GM18511 (cell line): ENCODE data around the gene GLDN.
"Not testable (repeated sequence)": the region's sequence is repeated elsewhere in the genome, so short reads cannot be mapped to it uniquely, and the experiment has no call there.

Experiments used
- ATAC-seq: cut with Tn5 transposase; IDR thresholded peaks from one replicate; pipeline ENCODE4 v1.9.1; 2021; ENCODE audit warnings: mild to moderate bottlenecking, moderate library complexity; ENCODE audit not compliant: unreplicated experiment

Gene GLDN

DNA sequence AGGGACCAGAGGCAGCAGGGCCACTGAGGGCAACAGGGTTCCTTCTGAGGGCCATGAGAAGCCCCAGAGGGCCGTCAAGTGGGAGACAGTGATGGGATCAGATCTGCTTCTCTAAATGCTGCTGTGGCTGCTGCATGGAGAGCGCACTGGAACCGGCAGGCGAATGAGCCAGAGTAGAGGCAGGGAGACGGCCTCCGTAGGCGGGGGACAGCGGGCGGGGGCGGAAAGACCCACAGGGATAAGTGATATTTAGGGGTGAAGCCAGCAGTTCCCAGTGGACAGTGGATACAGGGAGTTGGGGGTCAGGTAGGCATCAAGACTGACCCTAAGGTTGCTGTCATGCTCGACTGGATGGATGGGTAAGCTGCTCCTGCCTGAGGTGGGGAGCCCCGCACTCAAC lies 45.0 kb downstream of the GLDN start:
- no peak for ATAC-seq

DNA sequence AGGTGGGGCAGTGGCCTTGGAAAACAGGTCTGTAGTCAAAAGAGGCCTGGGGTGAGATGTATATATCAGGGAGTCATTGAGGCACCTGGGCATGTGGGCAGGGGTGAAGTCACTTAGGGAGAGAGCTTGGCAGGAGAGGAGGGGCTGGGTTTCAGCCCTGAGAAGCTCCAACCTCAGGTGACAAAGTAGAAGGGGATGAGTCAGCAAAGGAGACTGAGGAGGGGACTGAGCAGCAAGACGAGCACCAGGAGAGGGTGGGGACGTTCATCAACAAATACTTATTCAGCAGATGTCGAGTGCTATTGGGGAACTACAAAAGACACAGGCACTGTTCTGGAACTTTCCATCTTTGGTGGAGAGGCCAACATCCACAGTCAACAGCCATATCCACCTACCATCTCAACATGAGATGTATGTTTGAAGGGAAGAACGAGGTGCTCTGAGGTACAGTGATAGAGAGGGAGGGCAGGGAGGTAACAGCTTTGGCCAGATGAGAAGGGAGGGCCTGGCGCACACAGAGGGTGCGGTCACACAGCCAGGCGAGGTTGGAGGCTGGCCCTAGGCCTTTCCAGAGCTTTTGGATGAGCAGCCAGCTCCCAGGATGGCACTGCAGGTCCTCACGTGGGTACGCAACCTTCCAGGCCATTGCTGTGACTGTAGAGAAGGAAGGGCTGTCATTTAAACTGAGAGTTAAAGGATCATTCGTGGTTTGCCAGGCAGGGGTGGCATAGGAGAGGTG lies 45.7 kb downstream of the GLDN start:
- no peak for ATAC-seq

DNA sequence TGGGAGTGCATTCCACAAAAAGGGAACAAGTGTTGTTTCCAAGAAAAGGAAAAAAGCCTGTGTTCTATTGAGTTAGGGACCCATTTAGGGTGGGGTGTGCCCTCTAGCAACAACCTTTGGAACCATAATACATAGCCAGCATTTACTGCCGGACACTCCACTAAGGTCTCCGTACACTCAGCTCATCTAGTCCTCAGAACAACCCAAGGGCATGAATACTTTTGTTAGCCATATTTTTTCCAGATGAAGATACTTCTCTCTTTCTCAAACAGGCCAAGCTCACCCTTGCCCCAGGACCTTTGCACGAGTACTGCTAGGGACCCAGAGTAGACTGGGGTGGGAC lies 46.2 kb downstream of the GLDN start:
- no peak for ATAC-seq

DNA sequence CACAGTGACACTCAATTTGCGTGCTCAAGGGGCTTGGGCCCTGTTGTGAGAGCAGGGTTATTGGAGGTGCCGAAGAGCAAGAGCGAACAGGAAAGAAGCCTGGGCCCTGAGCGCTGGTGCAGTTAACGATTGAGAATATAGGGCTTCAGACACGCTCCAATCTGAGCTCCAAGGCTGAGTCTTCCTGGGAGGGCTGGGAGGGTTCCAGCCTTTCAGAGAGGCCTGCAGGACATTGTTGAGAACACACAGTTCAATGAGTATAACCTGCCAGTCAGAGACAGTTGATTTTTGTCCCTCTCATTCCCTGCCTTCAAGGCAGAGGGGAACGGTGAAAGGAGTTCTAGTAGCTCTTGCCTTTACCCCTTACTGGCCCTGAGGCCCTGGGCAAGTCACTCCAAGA lies 47.3 kb downstream of the GLDN start:
- ATAC-seq: no peak

DNA sequence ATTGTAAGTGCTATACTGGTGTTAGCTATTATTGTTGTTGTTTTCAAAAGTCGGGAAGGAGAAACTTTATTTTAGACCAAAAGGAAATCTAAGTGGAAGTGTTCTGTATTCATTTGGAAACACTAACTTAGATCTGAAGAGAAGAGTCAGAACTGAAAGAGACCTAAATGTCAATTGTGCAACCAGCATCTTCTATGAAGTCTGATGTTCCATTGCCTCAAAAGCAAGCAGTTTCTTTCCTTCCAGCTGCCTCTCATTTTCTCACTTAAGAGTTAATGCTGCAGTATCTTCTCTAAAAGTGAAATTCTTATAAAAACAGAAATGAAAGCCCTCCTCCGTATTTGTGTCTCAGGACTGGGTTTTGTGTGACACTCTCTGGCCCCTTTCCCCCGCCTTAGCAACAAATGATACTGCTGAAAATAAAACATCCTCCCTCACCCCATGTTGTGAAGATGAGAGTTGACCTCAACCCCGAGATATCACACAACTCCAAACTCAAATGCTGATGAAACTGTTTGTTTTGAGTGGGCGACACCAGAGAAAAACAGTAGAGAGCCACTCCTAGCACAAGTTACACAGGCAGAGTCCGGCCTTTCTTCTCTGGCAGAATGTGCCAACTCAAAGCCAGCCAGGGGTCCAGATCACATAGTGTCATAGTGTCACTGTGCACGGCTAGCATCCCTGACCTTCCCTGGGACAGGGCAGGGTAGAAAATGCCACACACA lies 48.9 kb downstream of the GLDN start:
- ATAC-seq: no peak

DNA sequence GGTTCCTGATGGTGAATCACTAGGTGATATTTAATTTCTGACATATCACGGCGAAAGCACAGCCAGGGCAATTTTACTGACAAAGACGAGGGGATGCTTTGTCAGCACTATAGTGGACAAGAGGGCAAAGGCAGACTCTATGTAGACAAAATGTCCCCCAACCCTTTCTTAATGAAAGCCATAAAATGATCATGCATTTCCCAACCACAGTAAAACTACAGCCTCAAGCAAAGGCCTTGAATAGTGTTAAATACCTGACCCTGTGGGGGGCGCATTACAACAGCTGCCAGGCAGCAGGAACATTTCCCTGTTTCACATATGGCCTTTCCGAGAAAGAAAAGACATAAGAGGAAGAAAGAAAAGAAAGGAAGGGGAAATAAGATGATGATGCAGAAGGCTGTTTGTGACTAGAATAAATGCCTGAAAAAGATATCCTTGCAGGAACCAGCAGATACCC lies 49.5 kb downstream of the GLDN start:
- ATAC-seq: no peak

DNA sequence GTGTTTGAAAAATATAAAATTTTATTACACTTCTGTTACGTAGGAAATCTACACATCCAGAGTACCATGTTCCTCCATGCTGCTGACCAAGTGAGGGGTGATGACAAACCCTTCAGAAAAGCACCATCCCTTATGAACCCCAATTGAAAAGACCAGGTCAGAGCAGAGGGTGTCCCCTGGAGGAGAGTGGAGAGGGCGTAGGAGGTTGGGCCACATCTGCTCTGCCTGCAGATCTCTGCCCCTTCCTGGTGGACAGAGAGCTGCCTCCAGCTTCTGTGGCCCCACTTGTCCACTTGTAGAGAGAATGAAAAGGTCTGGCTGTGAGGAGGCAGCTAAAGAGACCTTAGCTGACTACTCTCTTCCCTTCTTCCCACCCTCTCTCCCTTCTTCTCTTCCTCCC lies 55.5 kb downstream of the GLDN start:
- ATAC-seq: no peak

DNA sequence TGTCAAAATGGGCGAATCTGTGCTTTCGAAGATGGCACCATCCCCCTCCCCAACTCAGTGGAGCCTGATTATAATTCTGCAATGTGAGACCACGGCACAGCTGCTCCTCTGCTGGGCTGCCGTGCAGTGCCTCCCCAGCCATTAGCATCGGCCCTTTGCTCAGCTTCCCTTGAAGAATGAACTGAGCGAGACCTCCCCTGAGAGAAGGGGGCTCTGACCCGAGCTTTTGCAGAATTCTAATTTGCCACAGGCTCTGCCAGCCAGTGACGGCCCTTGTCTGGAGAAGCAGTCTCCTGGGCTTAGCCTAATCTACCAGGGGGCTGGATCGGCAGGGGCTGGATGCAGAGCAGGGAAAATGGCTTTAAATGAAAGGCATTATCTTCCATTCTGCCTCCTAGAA lies 57.2 kb downstream of the GLDN start:
- ATAC-seq: no peak

DNA sequence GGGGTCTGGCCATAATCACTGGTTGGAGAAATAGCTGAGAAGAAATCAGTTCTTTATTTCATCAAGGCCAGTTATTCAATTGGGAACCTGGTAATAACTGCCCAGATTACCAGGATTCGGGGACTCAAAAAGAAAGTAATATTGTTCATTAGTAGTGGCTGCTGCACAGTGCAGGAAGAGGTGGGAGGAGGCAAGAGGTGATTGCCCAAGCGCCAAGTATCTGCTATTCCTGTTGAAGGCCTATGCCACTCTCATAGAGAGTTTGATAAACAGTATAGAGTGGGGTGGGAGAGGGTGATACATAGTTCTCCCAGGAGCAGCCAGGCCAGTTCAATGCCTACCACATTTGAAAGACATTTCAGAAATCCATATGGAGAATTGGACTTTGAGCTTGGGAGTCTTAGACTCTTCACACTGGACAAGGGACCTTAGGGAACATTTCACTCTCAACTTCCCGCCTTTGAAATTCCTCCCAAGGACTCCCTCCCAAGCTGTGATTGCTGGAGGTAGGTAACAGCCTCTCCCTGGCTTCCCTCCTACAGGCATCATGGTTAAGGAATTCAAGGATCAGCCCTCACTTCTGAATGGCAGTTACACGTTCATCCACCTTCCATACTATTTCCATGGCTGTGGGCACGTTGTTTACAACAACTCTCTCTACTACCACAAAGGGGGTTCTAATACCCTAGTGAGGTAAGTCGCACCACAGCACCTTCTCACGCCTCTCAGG lies 59.8 kb downstream of the GLDN start:
- ATAC-seq: no peak

DNA sequence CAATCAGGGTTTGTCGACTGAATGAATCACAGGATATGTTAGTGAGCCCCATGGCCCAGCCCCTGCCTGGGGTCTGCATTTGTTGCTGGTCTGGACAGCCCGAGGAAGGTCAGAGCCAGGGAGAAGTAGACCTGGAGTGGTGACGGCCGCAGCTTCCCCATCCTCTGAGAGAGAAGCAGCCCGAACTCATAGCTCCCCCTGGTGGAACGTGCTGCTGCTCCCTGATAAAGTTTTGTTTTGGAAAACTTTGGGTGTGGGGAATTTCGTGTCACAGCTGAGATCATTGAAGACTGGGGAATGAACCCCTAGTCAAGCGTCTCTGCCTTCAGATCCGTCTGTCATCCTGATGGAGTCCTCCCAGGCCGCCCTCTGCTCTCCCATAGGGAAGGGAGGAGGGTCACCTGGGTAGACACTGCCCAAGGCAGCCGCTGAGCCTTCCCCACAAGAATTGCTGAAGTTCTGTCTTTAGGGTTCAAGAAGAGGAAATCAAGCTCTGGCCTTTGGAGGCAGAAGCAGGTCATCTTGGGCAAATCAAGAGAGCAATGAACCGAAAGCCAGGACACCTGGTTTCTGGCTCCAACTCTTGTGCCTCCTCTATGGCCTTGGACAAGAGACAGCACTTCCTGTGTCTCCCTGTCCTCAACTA lies 60.5 kb downstream of the GLDN start:
- ATAC-seq: no peak

DNA sequence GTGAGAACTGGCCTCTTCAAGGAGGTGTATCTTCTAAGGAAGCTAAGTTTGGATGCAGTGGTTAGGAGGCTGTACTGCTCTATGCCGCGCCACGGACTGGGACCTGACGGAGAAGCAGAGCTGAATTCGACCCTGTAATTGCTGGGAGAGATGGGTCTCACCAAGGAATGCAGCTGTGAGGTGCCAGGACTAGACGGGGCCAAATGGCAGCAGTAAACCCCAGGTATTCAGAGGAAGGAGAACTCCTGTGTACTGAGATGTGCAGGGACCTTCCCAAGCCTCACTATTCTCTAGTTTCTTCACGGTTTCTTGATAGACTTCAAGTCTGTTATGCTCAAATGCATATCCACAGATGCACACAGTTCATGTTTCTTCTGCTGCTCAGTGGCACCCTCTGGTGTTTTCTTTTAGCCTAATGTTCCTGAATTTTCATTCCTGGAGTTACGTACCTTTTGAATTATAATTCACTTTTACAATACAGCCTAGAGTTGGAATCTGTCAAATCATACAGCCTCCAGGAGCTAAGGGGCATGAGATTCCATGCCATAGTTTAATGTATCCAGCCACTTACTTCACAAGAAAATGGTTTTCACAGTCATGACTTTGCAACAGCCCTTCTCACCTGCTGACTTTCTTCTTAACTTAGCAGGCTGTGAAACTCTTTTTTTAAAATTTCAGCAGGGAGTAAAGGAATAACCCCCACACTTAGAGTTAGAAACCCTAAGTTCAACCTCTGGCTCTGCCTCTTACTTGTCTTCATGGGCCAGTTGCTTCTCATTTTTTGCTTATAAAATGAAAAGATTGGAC lies 61.8 kb downstream of the GLDN start:
- no peak for ATAC-seq

DNA sequence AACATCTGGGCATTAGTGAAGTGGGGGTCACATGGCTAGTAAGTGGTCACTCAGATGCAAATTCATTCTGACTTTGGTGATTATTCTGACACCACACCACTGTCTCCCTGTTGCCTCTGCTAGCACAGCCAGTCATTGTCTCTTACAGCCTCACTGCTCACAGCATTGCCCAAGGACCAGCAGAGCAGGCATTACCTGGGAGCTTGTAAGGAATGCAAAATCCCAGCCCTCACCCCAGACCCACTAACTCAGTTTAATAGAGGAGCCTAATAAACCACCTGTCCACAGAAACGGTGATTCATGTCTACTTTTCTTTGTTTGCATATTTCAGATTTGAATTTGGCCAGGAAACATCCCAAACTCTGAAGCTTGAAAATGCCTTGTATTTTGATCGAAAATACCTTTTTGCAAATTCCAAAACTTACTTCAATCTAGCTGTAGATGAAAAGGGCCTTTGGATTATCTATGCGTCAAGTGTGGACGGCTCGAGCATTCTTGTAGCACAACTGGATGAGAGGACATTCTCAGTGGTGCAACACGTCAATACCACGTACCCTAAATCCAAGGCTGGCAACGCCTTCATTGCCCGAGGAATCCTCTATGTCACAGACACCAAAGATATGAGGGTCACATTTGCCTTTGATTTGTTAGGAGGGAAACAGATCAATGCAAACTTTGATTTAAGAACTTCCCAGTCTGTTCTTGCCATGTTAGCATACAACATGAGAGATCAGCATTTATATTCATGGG lies 62.7 kb downstream of the GLDN start:
- no peak for ATAC-seq

DNA sequence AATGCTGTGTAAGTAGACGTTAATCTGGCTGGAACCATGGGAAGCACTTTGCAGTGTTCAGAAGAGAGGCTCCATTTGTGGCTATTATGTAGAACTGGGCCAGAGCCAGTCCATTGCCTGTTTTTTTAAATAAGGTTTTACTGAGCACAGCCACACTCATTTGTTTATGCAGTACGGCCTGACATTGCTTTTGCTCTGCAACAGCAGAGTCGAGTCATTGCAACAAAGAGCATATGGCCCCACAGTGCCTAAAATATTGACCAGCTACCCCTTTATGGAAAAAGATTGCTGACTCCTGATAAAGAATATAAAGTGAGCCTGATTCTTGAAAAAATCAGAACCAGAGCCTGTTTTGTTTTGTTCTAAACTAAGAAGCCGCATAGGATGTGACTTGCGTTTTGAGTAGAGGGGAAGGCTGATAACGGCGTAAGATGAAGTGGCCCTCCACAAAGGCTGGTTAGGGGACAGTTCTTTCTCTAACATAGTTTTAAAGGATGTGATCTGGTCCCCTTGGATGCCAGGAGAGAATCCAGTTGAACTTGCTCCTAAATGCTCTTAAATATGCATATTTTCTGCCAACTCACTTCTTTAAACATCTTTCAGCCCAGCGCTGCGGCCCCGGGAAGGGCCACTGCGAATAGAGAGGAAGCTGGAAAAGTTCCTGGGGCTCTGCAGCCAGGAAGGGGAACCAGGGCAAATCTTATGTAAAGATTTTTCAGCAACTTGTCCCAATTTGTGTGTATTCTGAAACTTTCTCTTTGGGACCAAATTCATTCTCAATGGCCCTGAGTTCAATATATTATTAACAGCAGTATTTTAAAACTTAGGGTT lies 64.5 kb downstream of the GLDN start:
- no peak for ATAC-seq

DNA sequence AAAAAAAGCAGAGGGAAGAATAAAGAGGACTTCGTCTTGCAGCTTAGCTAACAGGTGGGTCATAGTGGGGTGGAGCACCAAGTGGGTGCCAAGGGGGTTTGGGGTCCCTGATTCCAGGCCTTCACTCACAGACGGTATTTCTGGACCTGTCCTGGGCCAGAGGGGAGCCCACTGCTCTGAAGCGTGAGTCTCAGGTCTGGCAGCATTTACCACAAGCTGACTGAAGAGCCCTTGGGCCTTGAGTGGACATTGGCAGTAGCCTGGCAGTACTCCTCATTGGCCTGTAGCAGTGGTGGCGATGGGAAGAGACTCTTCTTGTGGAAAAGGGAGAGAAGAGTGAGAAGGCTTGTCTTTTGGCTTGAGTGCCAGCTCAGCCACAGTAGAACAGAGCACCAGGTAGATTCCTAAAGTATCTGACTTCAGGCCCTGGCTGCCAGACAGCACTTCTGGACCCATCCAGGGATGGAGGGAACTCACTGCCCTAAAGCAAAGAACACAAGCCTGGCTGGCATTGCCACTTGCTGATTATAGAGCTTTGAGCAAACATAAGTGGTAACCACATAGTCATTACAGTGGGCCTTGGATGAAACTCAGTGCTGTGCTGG lies 72.9 kb downstream of the GLDN start:
- no peak for ATAC-seq

DNA sequence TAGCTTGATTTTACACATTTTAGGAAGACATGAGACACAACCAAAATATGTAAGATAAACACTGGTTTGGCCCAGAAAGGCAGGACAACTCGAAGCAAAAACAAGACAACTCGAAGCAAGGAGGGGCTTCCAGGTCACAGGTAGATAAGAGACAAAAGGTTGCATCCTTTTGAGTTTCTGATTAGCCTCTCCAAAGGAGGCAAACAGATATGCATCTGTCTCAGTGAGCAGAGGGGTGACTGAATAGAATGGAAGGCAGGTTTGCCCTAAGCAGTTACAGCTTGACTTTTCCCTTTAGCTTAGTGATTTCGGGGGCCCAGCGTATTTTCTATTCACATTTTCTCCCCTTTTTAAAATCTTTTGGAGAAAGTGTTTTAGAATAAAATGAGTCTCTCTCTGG lies 74.7 kb downstream of the GLDN start:
- ATAC-seq: no peak

DNA sequence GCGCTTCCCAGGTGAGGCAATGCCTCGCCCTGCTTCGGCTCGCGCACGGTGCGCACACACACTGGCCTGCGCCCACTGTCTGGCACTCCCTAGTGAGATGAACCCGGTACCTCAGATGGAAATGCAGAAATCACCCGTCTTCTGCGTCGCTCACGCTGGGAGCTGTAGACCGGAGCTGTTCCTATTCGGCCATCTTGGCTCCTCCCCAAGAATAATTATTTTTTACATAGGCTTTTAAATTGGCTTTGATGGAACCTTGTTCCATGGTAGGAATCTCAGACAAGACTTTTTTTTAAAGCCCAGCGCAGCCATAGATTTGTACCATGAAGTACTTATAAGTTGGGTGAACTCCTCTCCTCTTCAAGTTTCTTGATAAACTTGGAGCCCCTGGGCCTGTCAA lies 81.6 kb downstream of the GLDN start:
- ATAC-seq: not testable (repeated sequence)

DNA sequence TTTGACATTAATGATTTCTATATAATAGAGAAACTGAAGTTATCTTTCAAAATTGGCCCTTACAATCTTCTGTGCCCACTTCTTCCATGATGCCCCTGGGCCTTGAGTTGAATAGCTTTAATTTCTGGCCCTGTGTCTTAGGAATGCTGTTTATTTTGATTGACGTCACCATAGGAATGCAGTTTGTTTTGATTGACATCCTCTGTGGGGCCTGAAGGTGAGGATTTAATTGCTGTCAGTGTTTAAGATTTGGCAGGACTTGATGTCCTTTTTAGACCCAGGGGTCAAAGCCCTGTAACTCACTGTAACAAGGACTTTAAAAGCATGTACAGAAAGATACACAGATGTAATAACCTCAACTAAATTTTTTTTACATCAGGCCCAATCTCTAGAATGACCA lies 83.3 kb downstream of the GLDN start:
- ATAC-seq: no peak

DNA sequence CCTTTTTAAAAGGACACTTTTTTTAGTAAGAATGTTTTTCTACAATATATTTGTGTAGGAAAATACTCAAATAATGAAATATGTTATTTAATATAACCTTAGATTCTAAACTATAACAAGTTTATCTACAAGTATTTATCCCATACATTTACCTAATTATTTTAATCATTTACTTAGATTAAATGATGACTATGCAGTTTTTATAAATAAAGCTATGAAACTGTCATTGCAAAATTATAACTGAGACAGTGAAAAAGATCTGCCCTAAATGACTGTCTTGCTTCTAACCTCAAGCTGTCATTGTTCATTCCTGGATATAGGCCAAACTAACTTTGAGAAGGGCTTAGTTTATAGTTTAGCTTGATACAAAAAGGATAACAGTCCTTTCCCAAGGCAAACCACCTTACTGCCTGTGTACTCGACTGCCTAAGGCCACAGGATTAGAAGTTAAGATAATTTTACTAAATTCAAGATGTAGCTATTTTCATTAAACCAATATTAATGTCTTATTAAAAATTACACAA lies 84.1 kb downstream of the GLDN start:
- ATAC-seq: no peak
